Prostate gland (tissue), 2 donors: ENCODE measurements around the gene EIF4G3. TPM values are rescaled to one million over a fixed set of nuclear protein-coding genes. Genes with fewer than 3 reads are reported as not detected.

ENCODE experiments used
- DNase-seq: peaks from one replicate; pipeline ENCODE4 v3.0.0-alpha.2; 2019; ENCODE audit warnings: low spot score
- H3K27ac ChIP-seq, 2 donors: fragments of 200-600 bp; sonication (generic); 2 replicates each; pipeline ENCODE4 v1.5.1; 2017 to 2019
- H3K27me3 ChIP-seq: fragments of 200-600 bp; sonication (generic); replicated peaks from 2 replicates; pipeline ENCODE4 v1.5.1; 2019; ENCODE audit not compliant: insufficient read depth
- H3K36me3 ChIP-seq, 2 donors: fragments of 200-600 bp; sonication (generic); 1 replicate in 1 of 2; 2 replicates in 1 of 2; pipeline versions ENCODE4 v1.5.1 to v1.8.1; 2017 to 2019
- H3K4me1 ChIP-seq: fragments of 200-600 bp; sonication (generic); replicated peaks from 2 replicates; pipeline ENCODE4 v1.5.1; 2019
- H3K4me3 ChIP-seq, 2 donors: fragments of 200-600 bp; sonication (generic); 2 replicates each; pipeline ENCODE4 v1.5.1; 2017 to 2019
- H3K9me3 ChIP-seq: fragments of 200-600 bp; sonication (generic); 2 replicates; pipeline ENCODE4 v1.5.1; 2017
- POLR2A ChIP-seq: fragments of 450-650 bp; IDR thresholded peaks from one replicate; pipeline ENCODE4 v1.6.1; 2016; ENCODE audit warnings: antibody characterized with exemption, mild to moderate bottlenecking
- POLR2AphosphoS5 ChIP-seq: sonication (generic); formaldehyde crosslinking; IDR thresholded peaks from one replicate; pipeline ENCODE4 v1.6.1; 2017; ENCODE audit warnings: antibody characterized with exemption
- WGBS: methylation state at CpG from one replicate; pipeline ENCODE4 v1.1.5; 2018; 5-methylcytosine and 5-hydroxymethylcytosine counted together
- intact Hi-C: fragments of 100-400 bp; cut with DNase I; formaldehyde crosslinking; loops from one replicate; pipeline ENCODE4 v1.14.2; 2022
- total RNA-seq, 2 donors: library from RNA; depleted of rRNA; stranded (reverse); fragments of >200 nt; gene quantifications; one replicate each; pipeline ENCODE4 v1.1.0, GENCODE V29; 2016
- TF ChIP-seq, protein P1 (sequence below), 4 experiments: fragments of 200-600 bp in 2 of 4; fragments of 450-650 bp in 2 of 4; sonication (generic) in 2 of 4; IDR thresholded peaks; 1 replicate in 3 of 4; 2 replicates in 1 of 4; pipeline ENCODE4 v1.5.1; 2016 to 2019; ENCODE audit warnings: antibody characterized with exemption in 4 of 4, mild to moderate bottlenecking in 2 of 4, moderate library complexity in 2 of 4

EIF4G3 gene
- total RNA-seq, 2 donors from 2014 or later = 28.3 to 81.1 TPM

DNA sequence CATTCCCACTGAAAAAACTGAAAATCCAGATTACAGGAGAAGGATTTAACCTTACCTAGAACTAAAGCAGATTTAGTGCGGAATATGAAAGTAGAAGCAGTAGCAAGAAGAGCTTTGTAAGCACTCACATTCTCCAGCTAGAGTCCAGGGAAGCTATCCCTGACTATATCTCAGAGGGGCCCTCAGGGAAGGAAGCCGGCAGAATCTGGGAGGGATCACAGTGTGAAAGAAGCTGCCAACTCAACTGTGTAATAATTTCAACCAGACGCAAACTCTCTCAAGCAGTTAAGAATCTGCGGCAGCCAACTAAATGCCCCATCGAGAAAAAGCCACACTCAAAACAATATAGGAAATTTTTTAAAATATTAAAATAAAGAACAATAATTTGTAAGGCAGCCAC, 163.8 kb downstream of the EIF4G3 start:
- TF ChIP-seq, protein P1, sequence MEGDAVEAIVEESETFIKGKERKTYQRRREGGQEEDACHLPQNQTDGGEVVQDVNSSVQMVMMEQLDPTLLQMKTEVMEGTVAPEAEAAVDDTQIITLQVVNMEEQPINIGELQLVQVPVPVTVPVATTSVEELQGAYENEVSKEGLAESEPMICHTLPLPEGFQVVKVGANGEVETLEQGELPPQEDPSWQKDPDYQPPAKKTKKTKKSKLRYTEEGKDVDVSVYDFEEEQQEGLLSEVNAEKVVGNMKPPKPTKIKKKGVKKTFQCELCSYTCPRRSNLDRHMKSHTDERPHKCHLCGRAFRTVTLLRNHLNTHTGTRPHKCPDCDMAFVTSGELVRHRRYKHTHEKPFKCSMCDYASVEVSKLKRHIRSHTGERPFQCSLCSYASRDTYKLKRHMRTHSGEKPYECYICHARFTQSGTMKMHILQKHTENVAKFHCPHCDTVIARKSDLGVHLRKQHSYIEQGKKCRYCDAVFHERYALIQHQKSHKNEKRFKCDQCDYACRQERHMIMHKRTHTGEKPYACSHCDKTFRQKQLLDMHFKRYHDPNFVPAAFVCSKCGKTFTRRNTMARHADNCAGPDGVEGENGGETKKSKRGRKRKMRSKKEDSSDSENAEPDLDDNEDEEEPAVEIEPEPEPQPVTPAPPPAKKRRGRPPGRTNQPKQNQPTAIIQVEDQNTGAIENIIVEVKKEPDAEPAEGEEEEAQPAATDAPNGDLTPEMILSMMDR (IDR thresholded peaks at IDR 0.05) = no peak
- no peak for TF ChIP-seq POLR2AphosphoS5
- no peak for TF ChIP-seq POLR2A
- H3K36me3 ChIP-seq = no peaks in the 10 kb centered on the region
- 73% methylated on average over 5 of the region's 5 CpGs for WGBS
- no peaks in the 10 kb centered on the region for H3K4me1 ChIP-seq
- H3K4me3 ChIP-seq = no peak overlapping the region
- H3K27me3 ChIP-seq = no peaks in the 10 kb centered on the region
- H3K9me3 ChIP-seq = no peaks in the 10 kb centered on the region
- intact Hi-C loops = no loop called here
- no peak overlapping the region for H3K27ac ChIP-seq
- no peak for DNase-seq

DNA sequence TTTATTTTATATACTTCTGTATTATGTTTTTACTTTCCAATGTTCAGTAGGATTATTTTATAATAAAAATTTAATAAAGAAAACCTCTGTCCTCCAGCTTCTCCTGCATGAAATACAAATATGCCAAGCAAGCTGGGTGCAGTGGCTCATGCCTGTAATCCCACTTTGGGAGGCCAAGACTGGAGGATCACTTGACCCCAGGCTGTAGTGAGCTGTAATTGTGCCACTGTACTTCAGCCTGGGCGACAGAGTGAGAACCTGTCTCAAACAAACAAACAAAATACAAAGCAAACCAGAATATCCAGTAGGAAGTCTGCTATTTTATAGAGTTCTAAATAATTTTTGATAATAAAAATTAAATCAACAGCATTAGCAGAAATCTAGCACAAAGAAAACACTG, 168.8 kb downstream of the EIF4G3 start:
- Histone ChIP-seq H3K4me1 (no peaks in the 10 kb centered on the region), H3K27me3 (no peaks in the 10 kb centered on the region), H3K9me3 (no peaks in the 10 kb centered on the region), H3K4me3 (no peak overlapping the region), H3K36me3 (no peaks in the 10 kb centered on the region), H3K27ac (no peak overlapping the region)
- TF ChIP-seq POLR2AphosphoS5 (no peak), POLR2A (no peak)
- TF ChIP-seq, protein P1 (IDR thresholded peaks at IDR 0.05) = no peak
- intact Hi-C loops = no loop called here
- WGBS = 69% methylated on average over 1 of the region's 1 CpG
- DNase-seq = no peak

DNA sequence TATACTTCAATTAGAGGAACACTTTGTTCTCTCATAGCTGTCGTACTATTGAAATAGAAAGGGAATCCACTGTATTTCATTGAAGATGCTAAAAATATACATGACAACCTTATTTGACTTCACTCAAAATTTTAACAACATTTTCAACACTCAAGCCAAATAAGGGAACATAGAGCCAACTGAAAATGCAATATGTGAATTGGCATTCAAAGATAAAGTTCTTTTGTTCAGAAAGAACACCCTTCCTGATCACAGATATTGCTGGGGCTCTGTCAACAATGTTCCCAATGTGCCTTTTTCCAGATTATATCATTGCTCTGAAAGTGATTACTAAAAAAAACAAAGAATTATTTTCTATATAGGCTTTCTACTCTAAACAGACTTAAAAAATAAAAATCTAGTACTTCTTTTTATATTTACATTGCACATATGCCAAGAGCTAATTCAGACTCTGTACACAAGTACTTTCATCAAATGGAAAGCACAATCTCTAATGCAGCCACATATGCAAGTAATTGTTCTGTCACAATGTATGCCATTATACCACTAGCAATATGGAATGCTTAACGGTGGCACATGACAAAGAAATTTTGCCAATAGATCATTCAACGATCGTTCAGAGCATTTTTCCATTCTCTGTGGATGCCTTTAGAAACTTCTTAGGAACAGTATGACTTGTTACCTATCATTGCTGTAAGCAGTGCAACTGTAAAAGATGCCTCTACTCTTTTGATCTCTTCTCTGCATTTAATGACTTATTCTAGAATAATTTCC, 171.0 kb downstream of the EIF4G3 start:
- Histone ChIP-seq H3K27me3 (no peaks in the 10 kb centered on the region), H3K4me1 (no peaks in the 10 kb centered on the region), H3K27ac (no peak overlapping the region), H3K4me3 (no peak overlapping the region), H3K9me3 (no peaks in the 10 kb centered on the region), H3K36me3 (no peaks in the 10 kb centered on the region)
- 62% methylated on average over 4 of the region's 4 CpGs for WGBS
- no peak for DNase-seq
- TF ChIP-seq POLR2AphosphoS5 (no peak), POLR2A (no peak)
- TF ChIP-seq, protein P1 (IDR thresholded peaks at IDR 0.05) = no peak
- intact Hi-C loops = no loop called here

DNA sequence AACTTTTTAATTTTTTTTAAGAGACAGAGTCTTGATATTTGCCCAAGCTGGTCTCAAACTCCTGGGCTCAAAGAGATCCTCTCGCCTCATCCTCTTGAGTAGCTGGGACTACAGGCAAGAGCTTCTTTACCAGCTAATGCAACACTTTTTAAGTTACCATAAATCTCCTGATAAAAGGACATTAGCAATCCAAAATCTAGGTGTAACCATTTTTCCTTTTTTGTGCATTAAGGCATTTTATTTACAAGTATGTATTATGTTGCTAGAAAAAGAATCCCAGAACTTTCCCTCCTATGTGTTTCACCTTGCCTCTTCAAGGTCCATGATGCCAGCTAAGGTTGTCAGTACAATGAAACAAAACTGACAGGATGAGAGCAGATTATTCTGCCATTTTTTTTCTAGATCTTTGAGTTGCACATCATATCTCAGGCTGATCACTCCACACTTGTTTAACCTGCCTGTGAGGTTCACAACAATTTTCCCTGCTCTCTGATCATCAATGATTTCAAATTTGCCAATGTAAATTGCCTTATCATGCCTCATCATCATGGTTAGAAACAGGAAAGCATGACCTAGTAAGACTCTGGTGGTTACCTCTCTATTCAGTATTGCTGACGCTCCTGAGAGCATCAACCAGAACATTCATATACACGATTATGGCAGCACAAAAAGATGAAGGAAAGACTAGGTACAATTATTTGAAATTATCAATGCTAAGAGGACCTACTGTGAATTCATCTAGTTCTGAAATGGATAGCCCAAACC, 173.2 kb downstream of the EIF4G3 start:
- 98% methylated on average over 3 of the region's 3 CpGs for WGBS
- H3K4me3 ChIP-seq = no peak overlapping the region
- H3K36me3 ChIP-seq = no peaks in the 10 kb centered on the region
- no peak for TF ChIP-seq POLR2A
- no peak for TF ChIP-seq POLR2AphosphoS5
- TF ChIP-seq, protein P1 (IDR thresholded peaks at IDR 0.05) = no peak
- H3K4me1 ChIP-seq = no peaks in the 10 kb centered on the region
- H3K27ac ChIP-seq = no peak overlapping the region
- intact Hi-C loops = no loop called here
- no peak for DNase-seq
- no peaks in the 10 kb centered on the region for H3K27me3 ChIP-seq
- H3K9me3 ChIP-seq = no peaks in the 10 kb centered on the region
